ENCODE results near the gene ITPK1. TPM values are rescaled to one million over a fixed set of nuclear protein-coding genes. Genes with fewer than 3 reads are reported as not detected.

The ITPK1 gene
- polyA plus RNA-seq, 2 of the 4 experiments (the other 2 are of a cell fraction) = 46.2 to 47.0 TPM

DNA sequence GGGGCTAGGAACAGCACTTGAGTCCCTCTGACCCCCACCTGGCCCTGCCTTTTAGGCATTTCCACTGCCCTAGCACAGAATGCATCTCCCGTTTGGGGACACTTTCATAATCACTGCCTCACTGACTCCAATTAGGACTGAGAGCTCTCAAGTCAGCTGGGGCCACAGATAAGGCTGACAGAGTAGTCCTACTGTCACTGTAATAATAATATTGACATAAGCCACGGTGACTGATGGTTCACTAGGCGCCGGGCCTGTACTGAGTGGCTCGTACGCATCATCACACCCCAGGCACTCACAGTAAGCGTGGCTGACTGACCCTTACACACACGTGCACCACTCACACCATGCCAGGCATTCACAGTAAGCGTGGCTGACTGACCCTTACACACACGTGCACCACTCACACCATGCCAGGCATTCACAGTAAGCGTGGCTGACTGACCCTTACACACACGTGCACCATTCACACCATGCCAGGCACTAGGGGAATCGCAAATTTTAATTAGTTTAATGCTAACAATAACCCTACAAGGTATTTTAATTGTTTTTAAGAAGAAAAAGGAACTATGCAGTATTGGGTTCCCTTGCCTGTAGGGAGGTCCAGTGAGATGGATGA lies 105.1 kb downstream of the ITPK1 start:
- Histone ChIP-seq H3K4me1 (peaks cover 34% of the 10 kb centered on the region), H3K4me2 (no peak overlapping the region), H3K27ac (no peak overlapping the region), H3K4me3 (no peak overlapping the region), H3K9me3 (no peaks in the 10 kb centered on the region)
- 78% methylated on average over 13 of the region's 13 CpGs for WGBS (ENCODE audit: missing lambda C conversion rate)
- CTCF ChIA-PET = interaction anchor here (1.4 kb wide), 1 partner anchor 22 kb away, joined by 3 read pairs; no protein-coding TSS in a partner anchor
- no peak for FAIRE-seq
- TF ChIP-seq, protein P1, sequence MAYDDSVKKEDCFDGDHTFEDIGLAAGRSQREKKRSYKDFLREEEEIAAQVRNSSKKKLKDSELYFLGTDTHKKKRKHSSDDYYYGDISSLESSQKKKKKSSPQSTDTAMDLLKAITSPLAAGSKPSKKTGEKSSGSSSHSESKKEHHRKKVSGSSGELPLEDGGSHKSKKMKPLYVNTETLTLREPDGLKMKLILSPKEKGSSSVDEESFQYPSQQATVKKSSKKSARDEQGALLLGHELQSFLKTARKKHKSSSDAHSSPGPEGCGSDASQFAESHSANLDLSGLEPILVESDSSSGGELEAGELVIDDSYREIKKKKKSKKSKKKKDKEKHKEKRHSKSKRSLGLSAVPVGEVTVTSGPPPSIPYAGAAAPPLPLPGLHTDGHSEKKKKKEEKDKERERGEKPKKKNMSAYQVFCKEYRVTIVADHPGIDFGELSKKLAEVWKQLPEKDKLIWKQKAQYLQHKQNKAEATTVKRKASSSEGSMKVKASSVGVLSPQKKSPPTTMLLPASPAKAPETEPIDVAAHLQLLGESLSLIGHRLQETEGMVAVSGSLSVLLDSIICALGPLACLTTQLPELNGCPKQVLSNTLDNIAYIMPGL (CRISPR knock-in tag; IDR thresholded peaks at IDR 0.05; ENCODE audit: borderline replicate concordance) = no peak
- TF ChIP-seq FOSB (CRISPR knock-in tag; IDR thresholded peaks at IDR 0.05) (no peak), KDM1A (IDR thresholded peaks at IDR 0.05; ENCODE audit: low read depth) (no peak)
- no peak for ATAC-seq
- POLR2A ChIA-PET = no interaction called here
- DNase-seq (ENCODE audit: low read depth in 1 of 2, low spot score in 1 of 2) = no peak

DNA sequence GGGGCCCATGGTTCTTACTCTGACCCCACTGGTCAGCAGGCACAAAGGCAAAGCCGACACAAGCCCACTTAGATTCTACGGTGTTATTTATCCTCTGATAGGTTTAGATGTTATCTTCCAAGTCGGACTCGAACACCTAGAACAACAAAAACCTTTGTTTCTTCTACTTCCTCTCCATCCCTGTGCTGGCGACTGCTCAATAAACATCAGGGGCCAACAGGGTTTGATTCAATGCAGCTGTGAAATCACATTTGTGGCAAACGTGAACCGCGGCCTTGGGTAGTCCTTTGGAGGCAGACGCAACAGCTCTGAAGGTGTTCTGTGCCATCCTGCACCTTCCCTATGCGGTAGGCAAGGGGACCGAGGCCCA lies 105.6 kb downstream of the ITPK1 start:
- H3K4me3 ChIP-seq = no peak overlapping the region
- CTCF ChIA-PET = no interaction called here
- H3K4me2 ChIP-seq = no peak overlapping the region
- H3K4me1 ChIP-seq = peaks cover 34% of the 10 kb centered on the region
- POLR2A ChIA-PET = no interaction called here
- no peaks in the 10 kb centered on the region for H3K9me3 ChIP-seq
- DNase-seq (ENCODE audit: low read depth in 1 of 2, low spot score in 1 of 2) (no peak), ATAC-seq (no peak), FAIRE-seq (no peak)
- H3K27ac ChIP-seq = no peak overlapping the region
- 89% methylated on average over 9 of the region's 11 CpGs for WGBS (ENCODE audit: missing lambda C conversion rate)
- TF ChIP-seq KDM1A (IDR thresholded peaks at IDR 0.05; ENCODE audit: low read depth) = no peak
- no peak for TF ChIP-seq HOXA7 (CRISPR knock-in tag; IDR thresholded peaks at IDR 0.05)
- no peak for TF ChIP-seq ESRRA (IDR thresholded peaks at IDR 0.05; ENCODE audit: borderline replicate concordance, low read length)
- TF ChIP-seq, protein P2, sequence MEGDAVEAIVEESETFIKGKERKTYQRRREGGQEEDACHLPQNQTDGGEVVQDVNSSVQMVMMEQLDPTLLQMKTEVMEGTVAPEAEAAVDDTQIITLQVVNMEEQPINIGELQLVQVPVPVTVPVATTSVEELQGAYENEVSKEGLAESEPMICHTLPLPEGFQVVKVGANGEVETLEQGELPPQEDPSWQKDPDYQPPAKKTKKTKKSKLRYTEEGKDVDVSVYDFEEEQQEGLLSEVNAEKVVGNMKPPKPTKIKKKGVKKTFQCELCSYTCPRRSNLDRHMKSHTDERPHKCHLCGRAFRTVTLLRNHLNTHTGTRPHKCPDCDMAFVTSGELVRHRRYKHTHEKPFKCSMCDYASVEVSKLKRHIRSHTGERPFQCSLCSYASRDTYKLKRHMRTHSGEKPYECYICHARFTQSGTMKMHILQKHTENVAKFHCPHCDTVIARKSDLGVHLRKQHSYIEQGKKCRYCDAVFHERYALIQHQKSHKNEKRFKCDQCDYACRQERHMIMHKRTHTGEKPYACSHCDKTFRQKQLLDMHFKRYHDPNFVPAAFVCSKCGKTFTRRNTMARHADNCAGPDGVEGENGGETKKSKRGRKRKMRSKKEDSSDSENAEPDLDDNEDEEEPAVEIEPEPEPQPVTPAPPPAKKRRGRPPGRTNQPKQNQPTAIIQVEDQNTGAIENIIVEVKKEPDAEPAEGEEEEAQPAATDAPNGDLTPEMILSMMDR (IDR thresholded peaks at IDR 0.05) = no peak
- no peak for TF ChIP-seq ZSCAN20 (CRISPR knock-in tag; IDR thresholded peaks at IDR 0.05)
- TF ChIP-seq, protein P3, sequence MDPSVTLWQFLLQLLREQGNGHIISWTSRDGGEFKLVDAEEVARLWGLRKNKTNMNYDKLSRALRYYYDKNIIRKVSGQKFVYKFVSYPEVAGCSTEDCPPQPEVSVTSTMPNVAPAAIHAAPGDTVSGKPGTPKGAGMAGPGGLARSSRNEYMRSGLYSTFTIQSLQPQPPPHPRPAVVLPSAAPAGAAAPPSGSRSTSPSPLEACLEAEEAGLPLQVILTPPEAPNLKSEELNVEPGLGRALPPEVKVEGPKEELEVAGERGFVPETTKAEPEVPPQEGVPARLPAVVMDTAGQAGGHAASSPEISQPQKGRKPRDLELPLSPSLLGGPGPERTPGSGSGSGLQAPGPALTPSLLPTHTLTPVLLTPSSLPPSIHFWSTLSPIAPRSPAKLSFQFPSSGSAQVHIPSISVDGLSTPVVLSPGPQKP (IDR thresholded peaks at IDR 0.05; ENCODE audit: low read depth, low read length) = no peak
- no peak for TF ChIP-seq SREBF2 (IDR thresholded peaks at IDR 0.05)
- no peak for TF ChIP-seq POLR2A (IDR thresholded peaks at IDR 0.05; ENCODE audit: low read length)
- TF ChIP-seq MAFK (IDR thresholded peaks at IDR 0.05; ENCODE audit: partially characterized antibody) = no peak
- TF ChIP-seq FOXS1 (CRISPR knock-in tag; IDR thresholded peaks at IDR 0.05) = no peak
- no peak for TF ChIP-seq POLR2AphosphoS2 (conservative IDR thresholded peaks at IDR 0.05; ENCODE audit: low read length)
- TF ChIP-seq CEBPB (IDR thresholded peaks at IDR 0.05) = no peak
- TF ChIP-seq CBX8 (IDR thresholded peaks at IDR 0.05) = no peak
- TF ChIP-seq JUN (IDR thresholded peaks at IDR 0.05) = no peak
- no peak for TF ChIP-seq EHF (CRISPR knock-in tag; IDR thresholded peaks at IDR 0.05)
- no peak for TF ChIP-seq RCOR1 (IDR thresholded peaks at IDR 0.05; ENCODE audit: low read depth, low read length)
- TF ChIP-seq HOXB5 (CRISPR knock-in tag; IDR thresholded peaks at IDR 0.05) = no peak

DNA sequence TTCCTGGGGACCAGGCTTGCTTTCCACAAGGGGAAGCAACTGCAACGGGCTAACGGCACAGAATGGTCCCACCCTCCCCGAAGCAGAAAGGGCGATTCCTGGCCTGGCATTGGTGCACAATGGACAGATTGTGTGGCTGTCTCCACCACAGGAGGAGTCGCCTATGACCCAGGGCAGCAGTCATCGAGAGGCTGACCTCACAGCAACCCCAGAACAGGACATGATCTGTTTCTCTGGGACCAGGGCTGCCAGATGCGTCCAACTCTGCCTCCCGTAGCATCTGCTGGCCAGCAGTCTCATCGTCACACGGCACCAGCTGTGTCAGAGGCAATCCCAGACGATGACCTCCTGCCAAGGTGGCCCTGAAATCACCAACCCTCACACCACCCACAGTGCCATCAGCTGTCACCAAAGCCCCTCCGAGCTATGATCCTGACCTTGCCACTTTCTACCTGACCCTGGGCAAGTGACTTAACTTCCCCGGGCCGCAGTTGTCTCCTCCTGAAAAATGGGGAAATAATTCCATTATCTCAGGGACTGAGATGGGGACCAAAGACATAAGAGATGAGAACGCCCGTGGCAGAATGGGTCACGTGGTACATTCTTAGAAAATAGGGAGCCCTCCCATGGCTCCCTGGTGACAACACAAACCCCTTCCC lies 106.1 kb downstream of the ITPK1 start:
- CTCF ChIA-PET = no interaction called here
- FAIRE-seq (no peak), ATAC-seq (no peak), DNase-seq (ENCODE audit: low read depth in 1 of 2, low spot score in 1 of 2) (no peak)
- peaks cover 34% of the 10 kb centered on the region for H3K4me1 ChIP-seq
- 91% methylated on average over 17 of the region's 17 CpGs for WGBS (ENCODE audit: missing lambda C conversion rate)
- no peaks in the 10 kb centered on the region for H3K9me3 ChIP-seq
- no peak overlapping the region for H3K4me3 ChIP-seq
- no peak overlapping the region for H3K27ac ChIP-seq
- POLR2A ChIA-PET = no interaction called here
- H3K4me2 ChIP-seq = no peak overlapping the region
- TF ChIP-seq, protein P2 (IDR thresholded peaks at IDR 0.05) = no peak
- TF ChIP-seq RAD21 (conservative IDR thresholded peaks at IDR 0.05 in 1 of 2, IDR thresholded peaks at IDR 0.05 in 1 of 2) (no peak), EP300 (IDR thresholded peaks at IDR 0.05) (no peak), CBX8 (IDR thresholded peaks at IDR 0.05) (no peak), TP53 (CRISPR knock-in tag; IDR thresholded peaks at IDR 0.05) (no peak), CBX2 (IDR thresholded peaks at IDR 0.05; ENCODE audit: borderline replicate concordance, low read depth) (no peak), CHD2 (IDR thresholded peaks at IDR 0.05; ENCODE audit: low read length, partially characterized antibody) (no peak)
- TF ChIP-seq, protein P4, sequence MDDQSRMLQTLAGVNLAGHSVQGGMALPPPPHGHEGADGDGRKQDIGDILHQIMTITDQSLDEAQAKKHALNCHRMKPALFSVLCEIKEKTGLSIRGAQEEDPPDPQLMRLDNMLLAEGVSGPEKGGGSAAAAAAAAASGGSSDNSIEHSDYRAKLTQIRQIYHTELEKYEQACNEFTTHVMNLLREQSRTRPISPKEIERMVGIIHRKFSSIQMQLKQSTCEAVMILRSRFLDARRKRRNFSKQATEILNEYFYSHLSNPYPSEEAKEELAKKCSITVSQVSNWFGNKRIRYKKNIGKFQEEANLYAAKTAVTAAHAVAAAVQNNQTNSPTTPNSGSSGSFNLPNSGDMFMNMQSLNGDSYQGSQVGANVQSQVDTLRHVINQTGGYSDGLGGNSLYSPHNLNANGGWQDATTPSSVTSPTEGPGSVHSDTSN (IDR thresholded peaks at IDR 0.05) = no peak
- TF ChIP-seq, protein P5, sequence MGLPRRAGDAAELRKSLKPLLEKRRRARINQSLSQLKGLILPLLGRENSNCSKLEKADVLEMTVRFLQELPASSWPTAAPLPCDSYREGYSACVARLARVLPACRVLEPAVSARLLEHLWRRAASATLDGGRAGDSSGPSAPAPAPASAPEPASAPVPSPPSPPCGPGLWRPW (IDR thresholded peaks at IDR 0.05) = no peak
